A549 (cell line): ENCODE data around the gene B3GNT7. TPM values are rescaled to one million over a fixed set of nuclear protein-coding genes. Genes with fewer than 3 reads are reported as not detected.
"Not testable (repeated sequence)": the region's sequence is repeated elsewhere in the genome, so short reads cannot be mapped to it uniquely, and the experiment has no call there.

Experiments
- ATAC-seq, 2 experiments: fragments of 200-7000 bp in 1 of 2; fragments of >200 bp in 1 of 2; cut with Nextera tagmentation in 1 of 2; cut with Tn5 transposase in 1 of 2; 3 replicates each; pipeline versions ENCODE4 v1.8.0 to v1.9.1; 2018 to 2020; ENCODE audit warnings: mild to moderate bottlenecking in 1 of 2, moderate library complexity in 1 of 2
- CTCF ChIA-PET: fragments of 300-600 bp; sonication (Branson Sonifier 250); formaldehyde crosslinking; extraction: SDS; loops from one replicate; lab custom pipeline; 2021; ENCODE audit warnings: antibody characterized with exemption, inconsistent platforms; lab: Yijun Ruan, JAX
- POLR2A ChIA-PET: fragments of 350-600 bp; formaldehyde crosslinking; extraction: SDS; loops from one replicate; lab custom pipeline; 2021; ENCODE audit warnings: antibody characterized with exemption, inconsistent platforms; lab: Yijun Ruan, JAX
- DNase-seq, 2 experiments: peaks; one replicate each; pipeline versions ENCODE4 v3.0.0 to v3.0.0-alpha.2; 2011 to 2016; ENCODE audit warnings: low read depth in 1 of 2, low spot score in 1 of 2
- FAIRE-seq: peaks from 2 replicates; lab custom pipeline; 2011; peaks lifted over from hg19 to GRCh38; lab: Jason Lieb, UNC
- H3K27ac ChIP-seq, 2 experiments: fragments of >200 bp; sonication (Bioruptor Twin); formaldehyde crosslinking; 3 replicates each; pipeline ENCODE4 v1.5.1; 2016 to 2017
- H3K4me1 ChIP-seq: fragments of >200 bp; sonication (Bioruptor Twin); formaldehyde crosslinking; 3 replicates; pipeline ENCODE4 v1.6.1; 2016
- H3K4me2 ChIP-seq: fragments of >200 bp; sonication (Bioruptor Twin); formaldehyde crosslinking; 3 replicates; pipeline ENCODE4 v1.6.1; 2016
- H3K4me3 ChIP-seq: fragments of >200 bp; sonication (Bioruptor Twin); formaldehyde crosslinking; 3 replicates; pipeline ENCODE4 v1.5.1; 2016
- H3K9me3 ChIP-seq: fragments of >200 bp; sonication (Bioruptor Twin); formaldehyde crosslinking; 3 replicates; pipeline ENCODE4 v1.6.1; 2016
- CBX2 ChIP-seq: fragments of 200-600 bp; sonication (generic); IDR thresholded peaks from 2 replicates; pipeline ENCODE4 v1.6.1; 2016; ENCODE audit warnings: low read depth, mild to moderate bottlenecking, borderline replicate concordance
- EHF ChIP-seq: fragments of 250-450 bp; sonication (Bioruptor Pico); IDR thresholded peaks from 2 replicates; pipeline ENCODE4 v1.5.0; 2020; ENCODE audit warnings: mild to moderate bottlenecking
- JUNB ChIP-seq: fragments of >200 bp; sonication (Bioruptor Twin); formaldehyde crosslinking; IDR thresholded peaks from 2 replicates; pipeline ENCODE4 v1.6.1; 2016
- NR3C1 ChIP-seq: fragments of >200 bp; sonication (Bioruptor Twin); formaldehyde crosslinking; IDR thresholded peaks from 3 replicates; pipeline ENCODE4 v1.6.1; 2017
- PHF8 ChIP-seq: fragments of 200-600 bp; sonication (generic); IDR thresholded peaks from 2 replicates; pipeline ENCODE4 v1.6.1; 2016; ENCODE audit warnings: low read depth, mild to moderate bottlenecking, antibody characterized with exemption, moderate library complexity, borderline replicate concordance
- RAD21 ChIP-seq, 2 experiments: fragments of >200 bp in 1 of 2; sonication (Bioruptor Twin) in 1 of 2; formaldehyde crosslinking in 1 of 2; IDR thresholded peaks in 1 of 2; conservative IDR thresholded peaks in 1 of 2; 2 replicates in 1 of 2; 3 replicates in 1 of 2; pipeline ENCODE4 v1.6.1; 2012 to 2018; ENCODE audit warnings: inconsistent platforms in 1 of 2
- RFX5 ChIP-seq: fragments of 450-650 bp; IDR thresholded peaks from 2 replicates; pipeline ENCODE4 v1.7.1; 2014; ENCODE audit warnings: antibody characterized with exemption, mild to moderate bottlenecking, moderate library complexity
- SMC3 ChIP-seq: fragments of >200 bp; sonication (Bioruptor Twin); formaldehyde crosslinking; IDR thresholded peaks from 3 replicates; pipeline ENCODE4 v1.6.1; 2018; ENCODE audit warnings: inconsistent platforms
- ZC3H11A ChIP-seq: fragments of 450-650 bp; IDR thresholded peaks from 2 replicates; pipeline ENCODE4 v1.6.1; 2014; ENCODE audit warnings: antibody characterized with exemption, mild to moderate bottlenecking
- ZNF302 ChIP-seq: fragments of 250-450 bp; sonication (Bioruptor Pico); IDR thresholded peaks from 2 replicates; pipeline ENCODE4 v1.9.0; 2021; ENCODE audit warnings: inconsistent platforms, mild to moderate bottlenecking, moderate library complexity
- ZSCAN20 ChIP-seq: fragments of 250-450 bp; sonication (Bioruptor Pico); IDR thresholded peaks from 2 replicates; pipeline ENCODE4 v1.8.0; 2022; ENCODE audit warnings: mild to moderate bottlenecking, moderate library complexity
- WGBS: methylation state at CpG from one replicate; pipeline ENCODE4 v1.1.6; 2017; ENCODE audit errors: missing lambda C conversion rate; 5-methylcytosine and 5-hydroxymethylcytosine counted together
- polyA plus RNA-seq, 4 experiments: library from polyadenylated mRNA; depleted of rRNA in 3 of 4; stranded (reverse); fragments of >200 nt; fragmentation: RNase III in 1 of 4; extraction: RNeasy Plus Mini Kit Qiagen cat#74134 plus additional on column Dnase treatment in 1 of 4; gene quantifications; 2 replicates in 3 of 4; 3 replicates in 1 of 4; pipeline ENCODE4 v1.2.3, GENCODE V29; 2011 to 2017
- TF ChIP-seq, protein P1 (sequence below): fragments of >200 bp; sonication (Bioruptor Twin); formaldehyde crosslinking; IDR thresholded peaks from 3 replicates; pipeline ENCODE4 v1.5.1; 2016

Gene B3GNT7
- polyA plus RNA-seq, 2 of the 4 experiments (the other 2 are of a cell fraction) = 0.48 to 0.96 TPM

DNA sequence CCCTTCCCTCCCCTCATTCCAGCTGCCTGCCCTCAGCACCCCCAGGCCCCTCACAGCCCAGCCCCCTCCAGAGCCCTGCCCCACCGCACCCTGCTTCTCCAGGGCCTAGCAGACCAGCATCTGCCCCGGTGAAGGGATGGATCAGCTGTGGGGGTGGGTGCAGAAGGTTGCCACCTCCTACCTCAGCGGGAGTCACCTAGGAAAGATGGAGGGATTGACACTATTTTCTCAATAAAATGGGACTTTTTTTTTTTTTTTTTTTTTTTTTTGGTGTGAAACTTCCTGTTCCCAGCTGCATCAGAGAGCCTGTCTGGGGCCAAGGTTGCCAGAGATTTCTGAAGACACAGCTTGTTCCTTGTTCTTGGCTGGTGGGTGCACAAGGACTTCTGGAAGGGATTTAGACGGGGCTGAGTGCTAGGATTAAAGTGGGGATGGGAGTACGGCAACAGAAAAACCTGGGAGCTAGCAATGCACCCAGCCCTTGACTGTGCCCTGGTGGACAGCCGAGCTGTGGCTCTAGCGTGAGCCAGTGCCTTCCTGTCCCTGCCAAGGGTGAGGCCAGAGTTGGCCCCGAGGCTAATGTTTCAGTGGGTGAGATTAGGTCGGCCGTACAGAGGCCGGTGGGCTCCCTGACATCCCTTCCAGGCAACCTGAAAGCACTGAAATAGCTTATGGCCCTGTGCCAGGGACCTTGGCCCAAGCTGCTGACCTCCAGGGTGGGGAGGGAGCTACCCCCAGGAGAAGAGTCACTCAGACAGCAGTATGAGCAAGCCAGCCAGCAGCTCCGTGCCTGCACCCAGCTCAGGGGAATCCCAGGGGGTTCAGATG lies 4.6 kb downstream of the B3GNT7 start (continued):
- no peak for TF ChIP-seq PHF8
- TF ChIP-seq RFX5 = no peak
- no peak for TF ChIP-seq ZSCAN20 (CRISPR knock-in tag)
- no peak for TF ChIP-seq EHF (CRISPR knock-in tag)
- TF ChIP-seq CBX2 = no peak
- no peak for TF ChIP-seq NR3C1
- TF ChIP-seq, protein P1, sequence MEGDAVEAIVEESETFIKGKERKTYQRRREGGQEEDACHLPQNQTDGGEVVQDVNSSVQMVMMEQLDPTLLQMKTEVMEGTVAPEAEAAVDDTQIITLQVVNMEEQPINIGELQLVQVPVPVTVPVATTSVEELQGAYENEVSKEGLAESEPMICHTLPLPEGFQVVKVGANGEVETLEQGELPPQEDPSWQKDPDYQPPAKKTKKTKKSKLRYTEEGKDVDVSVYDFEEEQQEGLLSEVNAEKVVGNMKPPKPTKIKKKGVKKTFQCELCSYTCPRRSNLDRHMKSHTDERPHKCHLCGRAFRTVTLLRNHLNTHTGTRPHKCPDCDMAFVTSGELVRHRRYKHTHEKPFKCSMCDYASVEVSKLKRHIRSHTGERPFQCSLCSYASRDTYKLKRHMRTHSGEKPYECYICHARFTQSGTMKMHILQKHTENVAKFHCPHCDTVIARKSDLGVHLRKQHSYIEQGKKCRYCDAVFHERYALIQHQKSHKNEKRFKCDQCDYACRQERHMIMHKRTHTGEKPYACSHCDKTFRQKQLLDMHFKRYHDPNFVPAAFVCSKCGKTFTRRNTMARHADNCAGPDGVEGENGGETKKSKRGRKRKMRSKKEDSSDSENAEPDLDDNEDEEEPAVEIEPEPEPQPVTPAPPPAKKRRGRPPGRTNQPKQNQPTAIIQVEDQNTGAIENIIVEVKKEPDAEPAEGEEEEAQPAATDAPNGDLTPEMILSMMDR = no peak
- no peak for TF ChIP-seq ZNF302 (CRISPR knock-in tag)
- TF ChIP-seq JUNB = no peak
- TF ChIP-seq ZC3H11A = no peak
- no peak for TF ChIP-seq SMC3

DNA sequence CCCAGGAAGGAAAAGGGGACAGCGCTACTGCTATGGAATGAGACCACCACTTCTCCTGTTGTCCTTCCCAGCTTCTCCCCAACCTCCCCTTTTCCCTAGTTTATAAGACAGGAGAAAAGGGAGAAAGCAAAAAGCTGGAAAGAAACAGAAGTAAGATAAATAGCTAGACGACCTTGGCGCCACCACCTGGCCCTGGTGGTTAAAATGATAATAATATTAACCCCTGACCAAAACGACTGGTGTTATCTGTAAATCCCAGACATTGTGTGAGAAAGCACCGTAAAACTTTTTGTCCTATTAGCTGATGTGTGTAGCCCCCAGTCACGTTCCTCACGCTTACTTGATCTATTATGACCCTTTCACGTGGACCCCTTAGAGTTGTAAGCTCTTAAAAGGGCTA lies 5.2 kb downstream of the B3GNT7 start:
- not testable (repeated sequence) for H3K9me3 ChIP-seq, H3K4me3 ChIP-seq, FAIRE-seq, DNase-seq
- Histone ChIP-seq H3K4me1 (peaks cover 17% of the 10 kb centered on the region), H3K27ac (peak overlapping the region; percentile 66 to 94), H3K4me2 (peak overlapping the region; percentile 72)
- CTCF ChIA-PET = interaction anchor here (0.6 to 20.2 kb wide), 22 partner anchors 10 to 451 kb away, joined by 3 to 333 read pairs (median 4); no protein-coding TSS in a partner anchor
- peak in 1 of 2 experiments; percentile 59; a peak in 3 of 6 replicates for ATAC-seq
- POLR2A ChIA-PET = interaction anchor here (0.9 to 1.2 kb wide), 2 partner anchors 11 to 13 kb away, joined by 3 to 9 read pairs; no protein-coding TSS in a partner anchor
- TF ChIP-seq, protein P1 = peak; percentile 49
- peak; percentile 46; the same call in 1 of the 3 replicates for TF ChIP-seq SMC3
- peak; percentile 42 to 54; a peak in 4 of 5 replicates for TF ChIP-seq RAD21 (conservative IDR thresholded peaks at IDR 0.05 in 1 of 2, IDR thresholded peaks at IDR 0.05 in 1 of 2)
- 9% methylated on average over 8 of the region's 8 CpGs for WGBS

GRCh38 chr2:231401101-231401500 lies 5.6 kb downstream of the B3GNT7 start:
- FAIRE-seq, H3K4me3 ChIP-seq, H3K4me2 ChIP-seq, H3K9me3 ChIP-seq, DNase-seq, ATAC-seq: not testable (repeated sequence)
- H3K4me1 ChIP-seq = peaks cover 17% of the 10 kb centered on the region
- 0 out of 6 replicates have a peak overlapping the region, but pooled peaks of 1 of the 2 experiments have one; percentile 94 for H3K27ac ChIP-seq
- 88% methylated on average over 23 of the region's 23 CpGs for WGBS
- CTCF ChIA-PET = interaction anchor here (0.7 to 20.2 kb wide), 19 partner anchors 10 to 451 kb away, joined by 3 to 333 read pairs (median 4); no protein-coding TSS in a partner anchor
- POLR2A ChIA-PET = interaction anchor here (1.2 kb wide), 1 partner anchor 11 kb away, joined by 9 read pairs; no protein-coding TSS in a partner anchor

DNA sequence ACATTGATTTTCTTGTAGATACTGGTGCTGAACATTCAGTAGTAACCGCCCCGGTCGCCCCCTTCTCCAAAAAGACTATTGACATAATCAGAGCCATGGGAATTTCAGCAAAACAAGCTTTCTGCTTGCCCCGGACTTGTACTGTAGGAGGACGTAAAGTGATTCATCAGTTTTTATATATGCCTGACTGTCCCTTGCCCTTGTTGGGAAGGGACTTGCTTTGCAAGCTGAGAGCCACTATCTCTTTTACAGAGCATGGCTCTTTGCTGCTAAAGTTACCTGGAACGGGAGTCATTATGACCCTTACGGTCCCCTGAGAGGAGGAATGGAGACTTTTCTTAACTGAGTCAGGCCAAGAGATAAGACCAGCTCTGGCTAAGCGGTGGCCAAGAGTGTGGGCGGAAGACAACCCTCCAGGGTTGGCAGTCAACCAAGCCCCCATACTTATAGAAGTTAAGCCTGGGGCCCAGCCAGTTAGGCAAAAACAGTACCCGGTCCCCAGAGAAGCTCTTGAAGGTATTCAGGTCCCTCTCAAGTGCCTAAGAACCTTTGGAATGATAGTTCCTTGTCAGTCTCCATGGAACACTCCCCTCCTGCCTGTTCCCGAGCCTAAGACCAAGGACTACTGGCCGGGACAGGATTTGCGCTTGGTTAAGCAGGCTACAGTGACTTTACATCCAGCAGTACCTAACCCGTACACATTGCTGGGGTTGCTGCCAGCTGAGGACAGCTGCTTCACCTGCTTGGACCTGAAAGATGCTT lies 8.1 kb downstream of the B3GNT7 start:
- DNase-seq, H3K9me3 ChIP-seq, FAIRE-seq, POLR2A ChIA-PET, ATAC-seq, H3K27ac ChIP-seq, H3K4me3 ChIP-seq, H3K4me2 ChIP-seq: not testable (repeated sequence)
- H3K4me1 ChIP-seq = peaks cover 17% of the 10 kb centered on the region
- 86% methylated on average over 14 of the region's 14 CpGs for WGBS
- CTCF ChIA-PET = interaction anchor here (0.6 to 20.2 kb wide), 7 partner anchors 6 to 188 kb away, joined by 3 to 333 read pairs (median 141); partner anchors contain the start of gene B3GNT7

DNA sequence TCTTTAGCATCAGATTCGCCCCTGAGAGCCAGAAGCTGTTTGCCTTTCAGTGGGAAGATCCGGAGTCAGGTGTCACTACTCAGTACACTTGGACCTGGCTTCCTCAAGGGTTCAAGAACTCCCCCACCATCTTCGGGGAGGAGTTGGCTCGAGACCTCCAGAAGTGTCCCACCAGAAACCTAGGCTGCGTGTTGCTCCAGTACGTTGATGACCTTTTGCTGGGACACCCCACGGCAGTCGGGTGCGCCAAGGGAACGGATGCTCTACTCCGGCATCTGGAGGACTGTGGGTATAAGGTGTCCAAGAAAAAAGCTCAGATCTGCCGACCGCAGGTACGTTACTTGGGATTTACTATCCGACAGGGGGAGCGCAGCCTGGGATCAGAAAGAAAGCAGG lies 8.7 kb downstream of the B3GNT7 start:
- ATAC-seq, DNase-seq, H3K9me3 ChIP-seq, H3K4me2 ChIP-seq, FAIRE-seq, H3K4me3 ChIP-seq, H3K27ac ChIP-seq, POLR2A ChIA-PET: not testable (repeated sequence)
- WGBS = 93% methylated on average over 13 of the region's 16 CpGs
- CTCF ChIA-PET = interaction anchor here (1.3 to 20.2 kb wide), 7 partner anchors 6 to 308 kb away, joined by 3 to 333 read pairs (median 141); partner anchors contain the start of gene B3GNT7
- peaks cover 17% of the 10 kb centered on the region for H3K4me1 ChIP-seq
